GM18508 (cell line): ENCODE data around the gene SSU72.
"Not testable (repeated sequence)": the region's sequence is repeated elsewhere in the genome, so short reads cannot be mapped to it uniquely, and the experiment has no call there.

Experiments used
- ATAC-seq: cut with Tn5 transposase; IDR thresholded peaks from one replicate; pipeline ENCODE4 v1.9.1; 2021; ENCODE audit warnings: moderate number of reproducible peaks; ENCODE audit not compliant: insufficient read depth, unreplicated experiment

Gene SSU72

GRCh38 chr1:1512425-1512824 lies 62.2 kb downstream of the SSU72 start:
- ATAC-seq = not testable (repeated sequence)

- no peak for ATAC-seq
These were observed 63.0 kb downstream of the SSU72 start, which contains the start of gene ATAD3A for GRCh38 chr1:1511533-1512285. TSS of gene ATAD3A (plus strand) at chr1:1512162. CDS start at chr1:1512269, 107 bp downstream.

- no peak for ATAC-seq
These were observed 63.6 kb downstream of the SSU72 start for GRCh38 chr1:1510912-1511532.

GRCh38 chr1:1509465-1509850 lies 65.2 kb downstream of the SSU72 start:
- not testable (repeated sequence) for ATAC-seq

- ATAC-seq = not testable (repeated sequence)
These were observed 65.7 kb downstream of the SSU72 start for GRCh38 chr1:1508775-1509464.

- ATAC-seq = no peak
These were observed 67.4 kb downstream of the SSU72 start for GRCh38 chr1:1507305-1507704.

GRCh38 chr1:1505801-1506200 lies 68.9 kb downstream of the SSU72 start:
- ATAC-seq = not testable (repeated sequence)

GRCh38 chr1:1505366-1505798 lies 69.3 kb downstream of the SSU72 start:
- not testable (repeated sequence) for ATAC-seq

GRCh38 chr1:1504777-1505365 lies 69.8 kb downstream of the SSU72 start:
- not testable (repeated sequence) for ATAC-seq

- ATAC-seq = not testable (repeated sequence)
These were observed 79.1 kb downstream of the SSU72 start for GRCh38 chr1:1495461-1495975.

- ATAC-seq = not testable (repeated sequence)
These were observed 80.4 kb downstream of the SSU72 start for GRCh38 chr1:1494311-1494710.
